ENCODE measurements around the gene GADD45A. TPM values are rescaled to one million over a fixed set of nuclear protein-coding genes. Genes with fewer than 3 reads are reported as not detected.
A peak's percentile ranks its signal among the peaks of the same experiment; 100 is the strongest.

GADD45A gene
- total RNA-seq, 1 donor from 2014 or later = 46.5 TPM

- H3K36me3 Mint-ChIP-seq (ENCODE audit: low read depth, unreplicated experiment) = no peaks in the 10 kb centered on the region
- no peaks in the 10 kb centered on the region for H3K9me3 Mint-ChIP-seq (ENCODE audit: unreplicated experiment)
- TF ChIP-seq CTCF (IDR thresholded peaks at IDR 0.05; ENCODE audit: unreplicated experiment) = no peak
- peaks cover 36% of the 10 kb centered on the region for H3K4me1 Mint-ChIP-seq (ENCODE audit: unreplicated experiment)
- no peak overlapping the region for H3K4me3 Mint-ChIP-seq (ENCODE audit: unreplicated experiment)
- peaks cover 1% of the 10 kb centered on the region for H3K27me3 Mint-ChIP-seq (ENCODE audit: unreplicated experiment)
- DNase-seq (ENCODE audit: low spot score) = no peak
- no peak overlapping the region for H3K27ac Mint-ChIP-seq (ENCODE audit: unreplicated experiment)
These were observed 49.3 kb downstream of the GADD45A start for GRCh38 chr1:67734323-67734690.

- H3K9me3 Mint-ChIP-seq (ENCODE audit: unreplicated experiment) = no peaks in the 10 kb centered on the region
- no peak for TF ChIP-seq CTCF (IDR thresholded peaks at IDR 0.05; ENCODE audit: unreplicated experiment)
- no peak overlapping the region for H3K27ac Mint-ChIP-seq (ENCODE audit: unreplicated experiment)
- H3K4me1 Mint-ChIP-seq (ENCODE audit: unreplicated experiment) = peaks cover 36% of the 10 kb centered on the region
- H3K4me3 Mint-ChIP-seq (ENCODE audit: unreplicated experiment) = no peak overlapping the region
- H3K36me3 Mint-ChIP-seq (ENCODE audit: low read depth, unreplicated experiment) = no peaks in the 10 kb centered on the region
- peaks cover 2% of the 10 kb centered on the region for H3K27me3 Mint-ChIP-seq (ENCODE audit: unreplicated experiment)
- DNase-seq (ENCODE audit: low spot score) = no peak
These were observed 50.2 kb downstream of the GADD45A start for GRCh38 chr1:67735206-67735605.

GRCh38 chr1:67735806-67736627, 51.0 kb downstream of the GADD45A start:
- Mint-ChIP-seq H3K36me3 (ENCODE audit: low read depth, unreplicated experiment) (no peaks in the 10 kb centered on the region), H3K4me3 (ENCODE audit: unreplicated experiment) (no peak overlapping the region), H3K4me1 (ENCODE audit: unreplicated experiment) (peaks cover 36% of the 10 kb centered on the region), H3K27ac (ENCODE audit: unreplicated experiment) (peak overlapping the region; percentile 89), H3K27me3 (ENCODE audit: unreplicated experiment) (peaks cover 2% of the 10 kb centered on the region), H3K9me3 (ENCODE audit: unreplicated experiment) (no peaks in the 10 kb centered on the region)
- no peak for TF ChIP-seq CTCF (IDR thresholded peaks at IDR 0.05; ENCODE audit: unreplicated experiment)
- no peak for DNase-seq (ENCODE audit: low spot score)

- H3K4me3 Mint-ChIP-seq (ENCODE audit: unreplicated experiment) = no peak overlapping the region
- no peak overlapping the region for H3K27ac Mint-ChIP-seq (ENCODE audit: unreplicated experiment)
- peaks cover 2% of the 10 kb centered on the region for H3K27me3 Mint-ChIP-seq (ENCODE audit: unreplicated experiment)
- H3K36me3 Mint-ChIP-seq (ENCODE audit: low read depth, unreplicated experiment) = no peaks in the 10 kb centered on the region
- DNase-seq (ENCODE audit: low spot score) = no peak
- no peak for TF ChIP-seq CTCF (IDR thresholded peaks at IDR 0.05; ENCODE audit: unreplicated experiment)
- H3K9me3 Mint-ChIP-seq (ENCODE audit: unreplicated experiment) = no peaks in the 10 kb centered on the region
- peaks cover 31% of the 10 kb centered on the region for H3K4me1 Mint-ChIP-seq (ENCODE audit: unreplicated experiment)
These were observed 51.7 kb downstream of the GADD45A start for GRCh38 chr1:67736750-67737149.

GRCh38 chr1:67737875-67738274, 52.9 kb downstream of the GADD45A start:
- no peak for TF ChIP-seq CTCF (IDR thresholded peaks at IDR 0.05; ENCODE audit: unreplicated experiment)
- no peak overlapping the region for H3K4me3 Mint-ChIP-seq (ENCODE audit: unreplicated experiment)
- no peak for DNase-seq (ENCODE audit: low spot score)
- peaks cover 31% of the 10 kb centered on the region for H3K4me1 Mint-ChIP-seq (ENCODE audit: unreplicated experiment)
- no peak overlapping the region for H3K27ac Mint-ChIP-seq (ENCODE audit: unreplicated experiment)
- peaks cover 2% of the 10 kb centered on the region for H3K27me3 Mint-ChIP-seq (ENCODE audit: unreplicated experiment)
- no peaks in the 10 kb centered on the region for H3K9me3 Mint-ChIP-seq (ENCODE audit: unreplicated experiment)
- no peaks in the 10 kb centered on the region for H3K36me3 Mint-ChIP-seq (ENCODE audit: low read depth, unreplicated experiment)
